HCT116 (cell line): ENCODE results near the gene ZSCAN9. TPM values are rescaled to one million over a fixed set of nuclear protein-coding genes. Genes with fewer than 3 reads are reported as not detected.

Experiments used
- ATAC-seq: fragments of 200-7000 bp; cut with Tn5 transposase; 2 replicates; pipeline ENCODE4 v1.9.1; 2020; ENCODE audit warnings: mild to moderate bottlenecking, moderate library complexity
- BruUV-seq: library from RNA; stranded (reverse); fragments of 400-500 nt; replicated peaks from 2 replicates; lab custom pipeline; 2021; lab: Mats Ljungman, UMichigan
- CTCF ChIA-PET: fragments of 300-600 bp; sonication (Branson Sonifier 250); formaldehyde crosslinking; loops from one replicate; lab custom pipeline; 2021; ENCODE audit warnings: antibody characterized with exemption; lab: Charles Lee
- POLR2A ChIA-PET: fragments of 300-600, 350-600 bp; sonication (Branson Sonifier 250); formaldehyde crosslinking; loops from one replicate; lab custom pipeline; 2021; ENCODE audit warnings: antibody characterized with exemption; lab: Charles Lee
- RAD21 ChIA-PET, 2 experiments: fragments of 300-600 bp; sonication (Branson Sonifier 250); formaldehyde crosslinking; loops; one replicate each; lab custom pipeline; 2023; ENCODE audit warnings: low total read pairs in 2 of 2; ENCODE audit not compliant: uncharacterized antibody in 2 of 2, unreplicated experiment in 2 of 2, low non-redundant PET in 1 of 2; lab: Charles Lee
- DNase-seq: peaks from one replicate; pipeline ENCODE4 v3.0.0-alpha.2; 2010; ENCODE audit warnings: low read depth, low spot score
- H2AFZ ChIP-seq: fragments of 200-600 bp; shearing (Covaris generic), sonication (generic); 2 replicates; pipeline ENCODE4 v1.6.1; 2017; ENCODE audit warnings: low read depth, mixed run types, mixed read lengths, antibody characterized with exemption, low read length; ENCODE audit not compliant: poor library complexity, severe bottlenecking
- H3K27ac ChIP-seq: 2 replicates; pipeline ENCODE4 v1.5.1; 2012; ENCODE audit warnings: low read depth, low read length
- H3K27me3 ChIP-seq: fragments of 200-600 bp; sonication (generic); 2 replicates; pipeline ENCODE4 v1.6.1; 2016; ENCODE audit warnings: mixed run types, low read length, mixed read lengths; ENCODE audit not compliant: insufficient read depth
- H3K36me3 ChIP-seq, 2 experiments: fragments of 200-500 bp in 1 of 2; fragments of 200-600 bp in 1 of 2; sonication (Bioruptor generic) in 1 of 2; sonication (generic) in 1 of 2; 2 replicates each; pipeline versions ENCODE4 v1.5.1 to v1.6.1; 2014 to 2016; ENCODE audit warnings: low read length in 2 of 2, inconsistent platforms in 1 of 2, mixed read lengths in 1 of 2, mixed run types in 1 of 2; ENCODE audit not compliant: insufficient read depth in 2 of 2, control insufficient read depth in 1 of 2
- H3K4me1 ChIP-seq, 2 experiments: fragments of 200-600 bp in 1 of 2; sonication (generic) in 1 of 2; 2 replicates each; pipeline versions ENCODE4 v1.5.1 to v1.6.1; 2012 to 2017; ENCODE audit warnings: low read length in 2 of 2, inconsistent platforms in 1 of 2, mild to moderate bottlenecking in 1 of 2, mixed read lengths in 1 of 2, mixed run types in 1 of 2, moderate library complexity in 1 of 2; ENCODE audit not compliant: insufficient read depth in 2 of 2, control insufficient read depth in 1 of 2
- H3K4me2 ChIP-seq: fragments of 200-600 bp; sonication (generic); 2 replicates; pipeline ENCODE4 v1.6.1; 2017; ENCODE audit warnings: mixed run types, low read length, mixed read lengths
- H3K4me3 ChIP-seq, 2 experiments: fragments of 200-600 bp in 1 of 2; sonication (generic) in 1 of 2; replicated peaks in 1 of 2; 2 replicates each; pipeline ENCODE4 v1.5.1; 2011 to 2016; ENCODE audit warnings: low read length in 2 of 2, control low read depth in 1 of 2, low read depth in 1 of 2, mild to moderate bottlenecking in 1 of 2, mixed read lengths in 1 of 2, mixed run types in 1 of 2
- H3K79me2 ChIP-seq: fragments of 200-600 bp; sonication (generic); 2 replicates; pipeline ENCODE4 v1.6.1; 2017; ENCODE audit warnings: mild to moderate bottlenecking, mixed run types, low read length, moderate library complexity, mixed read lengths; ENCODE audit not compliant: insufficient read depth
- H3K9ac ChIP-seq: fragments of 200-600 bp; sonication (generic); 2 replicates; pipeline ENCODE4 v1.6.1; 2016; ENCODE audit warnings: low read length, mixed read lengths
- H3K9me2 ChIP-seq: fragments of 200-600 bp; sonication (generic), shearing (Covaris generic); 2 replicates; pipeline ENCODE4 v1.6.1; 2017; ENCODE audit warnings: mixed run types, mild to moderate bottlenecking, moderate library complexity; ENCODE audit not compliant: insufficient read depth
- H3K9me3 ChIP-seq, 2 experiments: fragments of 200-500 bp in 1 of 2; fragments of 200-600 bp in 1 of 2; sonication (Bioruptor generic) in 1 of 2; sonication (generic) in 1 of 2; 2 replicates each; pipeline ENCODE4 v1.6.1; 2014 to 2017; ENCODE audit warnings: low read length in 2 of 2, mixed read lengths in 2 of 2, inconsistent platforms in 1 of 2, low read depth in 1 of 2, mild to moderate bottlenecking in 1 of 2, mixed run types in 1 of 2, moderate library complexity in 1 of 2; ENCODE audit not compliant: control insufficient read depth in 1 of 2, insufficient read depth in 1 of 2
- H4K20me1 ChIP-seq: fragments of 200-600 bp; sonication (generic), shearing (Covaris generic); 2 replicates; pipeline ENCODE4 v1.6.1; 2017; ENCODE audit warnings: mixed run types, mild to moderate bottlenecking, moderate library complexity; ENCODE audit not compliant: insufficient read depth
- CBX3 ChIP-seq: IDR thresholded peaks from 2 replicates; pipeline ENCODE4 v1.6.1; 2012; ENCODE audit warnings: low read depth
- CEBPB ChIP-seq: IDR thresholded peaks from 2 replicates; pipeline ENCODE4 v1.6.1; 2012; ENCODE audit warnings: low read depth
- ELF1 ChIP-seq: IDR thresholded peaks from 2 replicates; pipeline ENCODE4 v1.6.1; 2012; ENCODE audit warnings: low read depth, borderline replicate concordance
- FOSL1 ChIP-seq: IDR thresholded peaks from 2 replicates; pipeline ENCODE4 v1.6.1; 2012; ENCODE audit warnings: low read depth
- POLR2A ChIP-seq: IDR thresholded peaks from 2 replicates; pipeline ENCODE4 v1.7.0; 2011; ENCODE audit warnings: borderline replicate concordance; ENCODE audit not compliant: insufficient read depth, insufficient read length; ENCODE audit errors: extremely low read depth
- RAD21 ChIP-seq: IDR thresholded peaks from 2 replicates; pipeline ENCODE4 v1.6.1; 2012; ENCODE audit warnings: low read depth, mild to moderate bottlenecking
- SIN3A ChIP-seq: IDR thresholded peaks from 2 replicates; pipeline ENCODE4 v1.6.1; 2012; ENCODE audit warnings: low read depth
- SRF ChIP-seq: IDR thresholded peaks from 2 replicates; pipeline ENCODE4 v1.6.1; 2012; ENCODE audit warnings: low read depth
- intact Hi-C: fragments of 100-400 bp; cut with micrococcal nuclease; formaldehyde crosslinking; loops from 2 replicates; pipeline ENCODE4 v1.10.0; 2022
- total RNA-seq: library from RNA; stranded (reverse); gene quantifications from one replicate; pipeline ENCODE4 v1.2.1, GENCODE V29; 2021; ENCODE audit not compliant: unreplicated experiment
- TF ChIP-seq, protein P1 (sequence below): IDR thresholded peaks from 2 replicates; pipeline ENCODE4 v1.6.1; 2012
- TF ChIP-seq, protein P2 (sequence below), 3 experiments: fragments of 200-600 bp in 1 of 3; sonication (generic) in 1 of 3; IDR thresholded peaks in 2 of 3; conservative IDR thresholded peaks in 1 of 3; 2 replicates each; pipeline ENCODE4 v1.5.1; 2012 to 2017; ENCODE audit warnings: low read depth in 2 of 3, low read length in 2 of 3, antibody characterized with exemption in 1 of 3, borderline replicate concordance in 1 of 3, control low read depth in 1 of 3, mild to moderate bottlenecking in 1 of 3, mixed read lengths in 1 of 3, mixed run types in 1 of 3, moderate library complexity in 1 of 3; ENCODE audit not compliant: insufficient read depth in 1 of 3
- TF ChIP-seq, protein P3 (sequence below): IDR thresholded peaks from 2 replicates; pipeline ENCODE4 v1.6.1; 2012; ENCODE audit warnings: low read depth
- TF ChIP-seq, protein P4 (sequence below): IDR thresholded peaks from 2 replicates; pipeline ENCODE4 v1.6.1; 2012

The ZSCAN9 gene
- total RNA-seq, 1 experiment from 2014 or later: 10.8 TPM

DNA sequence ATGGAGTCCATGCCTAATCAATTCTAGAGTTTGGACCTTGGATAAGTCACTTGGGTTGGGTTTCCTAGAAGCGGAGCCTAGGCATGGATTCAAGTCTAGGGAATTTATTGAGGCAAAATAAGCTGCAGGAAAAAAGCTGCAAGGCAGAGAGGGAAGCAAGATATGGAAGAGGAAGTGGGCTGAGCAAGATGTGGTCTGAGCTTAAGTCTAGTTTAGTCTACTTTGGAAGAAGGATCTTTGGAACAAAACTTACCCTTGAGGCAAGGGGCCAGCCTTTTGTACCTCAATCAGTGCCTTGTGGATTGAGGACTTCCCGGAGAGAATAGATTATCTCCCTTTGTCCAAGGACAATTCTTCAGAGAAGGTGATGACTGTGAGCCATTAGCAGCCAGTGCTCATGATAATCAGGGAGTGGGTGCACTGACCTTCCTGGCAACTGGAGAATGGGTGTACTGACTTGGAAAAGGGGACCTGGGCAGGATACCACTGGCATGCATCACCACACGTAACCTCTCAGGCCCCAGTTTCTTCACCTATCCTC lies 10.9 kb downstream of the ZSCAN9 start:
- Histone ChIP-seq H3K9ac (no peak overlapping the region), H3K36me3 (peaks cover 8 to 11% of the 10 kb centered on the region in 2 experiments; a peak in 2 of 4 replicates), H3K4me2 (no peak overlapping the region), H3K27ac (no peak overlapping the region), H4K20me1 (no peaks in the 10 kb centered on the region), H3K4me3 (no peak overlapping the region), H2AFZ (no peak overlapping the region), H3K9me3 (peaks cover 0 to 4% of the 10 kb centered on the region in 2 experiments; a peak in 1 of 4 replicates)
- ChIA-PET RAD21 (no interaction called here), POLR2A (no interaction called here)
- no TSS peak for BruUV-seq
- no peak for DNase-seq
- TF ChIP-seq CBX3 (no peak), ELF1 (no peak), SIN3A (no peak), POLR2A (no peak), SRF (no peak), RAD21 (no peak), CEBPB (no peak), FOSL1 (no peak)
- TF ChIP-seq, protein P1, sequence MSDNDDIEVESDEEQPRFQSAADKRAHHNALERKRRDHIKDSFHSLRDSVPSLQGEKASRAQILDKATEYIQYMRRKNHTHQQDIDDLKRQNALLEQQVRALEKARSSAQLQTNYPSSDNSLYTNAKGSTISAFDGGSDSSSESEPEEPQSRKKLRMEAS: no peak
- TF ChIP-seq, protein P2, sequence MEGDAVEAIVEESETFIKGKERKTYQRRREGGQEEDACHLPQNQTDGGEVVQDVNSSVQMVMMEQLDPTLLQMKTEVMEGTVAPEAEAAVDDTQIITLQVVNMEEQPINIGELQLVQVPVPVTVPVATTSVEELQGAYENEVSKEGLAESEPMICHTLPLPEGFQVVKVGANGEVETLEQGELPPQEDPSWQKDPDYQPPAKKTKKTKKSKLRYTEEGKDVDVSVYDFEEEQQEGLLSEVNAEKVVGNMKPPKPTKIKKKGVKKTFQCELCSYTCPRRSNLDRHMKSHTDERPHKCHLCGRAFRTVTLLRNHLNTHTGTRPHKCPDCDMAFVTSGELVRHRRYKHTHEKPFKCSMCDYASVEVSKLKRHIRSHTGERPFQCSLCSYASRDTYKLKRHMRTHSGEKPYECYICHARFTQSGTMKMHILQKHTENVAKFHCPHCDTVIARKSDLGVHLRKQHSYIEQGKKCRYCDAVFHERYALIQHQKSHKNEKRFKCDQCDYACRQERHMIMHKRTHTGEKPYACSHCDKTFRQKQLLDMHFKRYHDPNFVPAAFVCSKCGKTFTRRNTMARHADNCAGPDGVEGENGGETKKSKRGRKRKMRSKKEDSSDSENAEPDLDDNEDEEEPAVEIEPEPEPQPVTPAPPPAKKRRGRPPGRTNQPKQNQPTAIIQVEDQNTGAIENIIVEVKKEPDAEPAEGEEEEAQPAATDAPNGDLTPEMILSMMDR (IDR thresholded peaks at IDR 0.05 in 2 of 3, conservative IDR thresholded peaks at IDR 0.05 in 1 of 3; ENCODE audit: borderline replicate concordance in 1 of 3, insufficient read depth in 1 of 3, low read depth in 2 of 3, low read length in 2 of 3): no peak
- TF ChIP-seq, protein P3, sequence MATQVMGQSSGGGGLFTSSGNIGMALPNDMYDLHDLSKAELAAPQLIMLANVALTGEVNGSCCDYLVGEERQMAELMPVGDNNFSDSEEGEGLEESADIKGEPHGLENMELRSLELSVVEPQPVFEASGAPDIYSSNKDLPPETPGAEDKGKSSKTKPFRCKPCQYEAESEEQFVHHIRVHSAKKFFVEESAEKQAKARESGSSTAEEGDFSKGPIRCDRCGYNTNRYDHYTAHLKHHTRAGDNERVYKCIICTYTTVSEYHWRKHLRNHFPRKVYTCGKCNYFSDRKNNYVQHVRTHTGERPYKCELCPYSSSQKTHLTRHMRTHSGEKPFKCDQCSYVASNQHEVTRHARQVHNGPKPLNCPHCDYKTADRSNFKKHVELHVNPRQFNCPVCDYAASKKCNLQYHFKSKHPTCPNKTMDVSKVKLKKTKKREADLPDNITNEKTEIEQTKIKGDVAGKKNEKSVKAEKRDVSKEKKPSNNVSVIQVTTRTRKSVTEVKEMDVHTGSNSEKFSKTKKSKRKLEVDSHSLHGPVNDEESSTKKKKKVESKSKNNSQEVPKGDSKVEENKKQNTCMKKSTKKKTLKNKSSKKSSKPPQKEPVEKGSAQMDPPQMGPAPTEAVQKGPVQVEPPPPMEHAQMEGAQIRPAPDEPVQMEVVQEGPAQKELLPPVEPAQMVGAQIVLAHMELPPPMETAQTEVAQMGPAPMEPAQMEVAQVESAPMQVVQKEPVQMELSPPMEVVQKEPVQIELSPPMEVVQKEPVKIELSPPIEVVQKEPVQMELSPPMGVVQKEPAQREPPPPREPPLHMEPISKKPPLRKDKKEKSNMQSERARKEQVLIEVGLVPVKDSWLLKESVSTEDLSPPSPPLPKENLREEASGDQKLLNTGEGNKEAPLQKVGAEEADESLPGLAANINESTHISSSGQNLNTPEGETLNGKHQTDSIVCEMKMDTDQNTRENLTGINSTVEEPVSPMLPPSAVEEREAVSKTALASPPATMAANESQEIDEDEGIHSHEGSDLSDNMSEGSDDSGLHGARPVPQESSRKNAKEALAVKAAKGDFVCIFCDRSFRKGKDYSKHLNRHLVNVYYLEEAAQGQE: no peak
- TF ChIP-seq, protein P4, sequence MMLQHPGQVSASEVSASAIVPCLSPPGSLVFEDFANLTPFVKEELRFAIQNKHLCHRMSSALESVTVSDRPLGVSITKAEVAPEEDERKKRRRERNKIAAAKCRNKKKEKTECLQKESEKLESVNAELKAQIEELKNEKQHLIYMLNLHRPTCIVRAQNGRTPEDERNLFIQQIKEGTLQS: no peak
- TF ChIP-seq, all 23 proteins: peak for 0
- Histone ChIP-seq H3K9me2 (no peaks in the 10 kb centered on the region), H3K27me3 (no peaks in the 10 kb centered on the region), H3K79me2 (no peaks in the 10 kb centered on the region), H3K4me1 (no peaks in the 10 kb centered on the region)
- CTCF ChIA-PET: no interaction called here
- ATAC-seq: no peak
- intact Hi-C loops: no loop called here
